GM10266 (cell line): ENCODE data around the gene PXN.
"Not testable (repeated sequence)": the region's sequence is repeated elsewhere in the genome, so short reads cannot be mapped to it uniquely, and the experiment has no call there.

Source experiments
- DNase-seq: peaks from one replicate; pipeline ENCODE4 v3.0.0; 2012; ENCODE audit errors: extremely low spot score
- CTCF ChIP-seq: IDR thresholded peaks from 2 replicates; pipeline ENCODE4 v1.5.1; 2012; ENCODE audit warnings: mild to moderate bottlenecking, low read depth; ENCODE audit not compliant: control insufficient read depth, insufficient read depth; ENCODE audit errors: missing control alignments

The PXN gene

GRCh38 chr12:120238217-120238616 is 27.3 kb downstream of the PXN start:
- DNase-seq = no peak
- no peak for TF ChIP-seq CTCF

- TF ChIP-seq CTCF = no peak
- DNase-seq = no peak
Observed at GRCh38 chr12:120237360-120238171, 28.0 kb downstream of the PXN start.

GRCh38 chr12:120236809-120237208 is 28.7 kb downstream of the PXN start:
- not testable (repeated sequence) for DNase-seq

GRCh38 chr12:120235369-120236323 is 29.9 kb downstream of the PXN start:
- no peak for TF ChIP-seq CTCF
- DNase-seq = no peak

- no peak for DNase-seq
- peak; percentile 10 for TF ChIP-seq CTCF
Observed at GRCh38 chr12:120234643-120235368, 30.7 kb downstream of the PXN start.

GRCh38 chr12:120231316-120232011 is 34.1 kb downstream of the PXN start:
- no peak for TF ChIP-seq CTCF
- no peak for DNase-seq

- no peak for TF ChIP-seq CTCF
- DNase-seq = no peak
Observed at GRCh38 chr12:120230974-120231315, 34.6 kb downstream of the PXN start.
